ENCODE measurements around the gene MORC2. TPM values are rescaled to one million over a fixed set of nuclear protein-coding genes. Genes with fewer than 3 reads are reported as not detected.

MORC2 gene
- total RNA-seq, 1 experiment from 2014 or later: 36.1 TPM

DNA sequence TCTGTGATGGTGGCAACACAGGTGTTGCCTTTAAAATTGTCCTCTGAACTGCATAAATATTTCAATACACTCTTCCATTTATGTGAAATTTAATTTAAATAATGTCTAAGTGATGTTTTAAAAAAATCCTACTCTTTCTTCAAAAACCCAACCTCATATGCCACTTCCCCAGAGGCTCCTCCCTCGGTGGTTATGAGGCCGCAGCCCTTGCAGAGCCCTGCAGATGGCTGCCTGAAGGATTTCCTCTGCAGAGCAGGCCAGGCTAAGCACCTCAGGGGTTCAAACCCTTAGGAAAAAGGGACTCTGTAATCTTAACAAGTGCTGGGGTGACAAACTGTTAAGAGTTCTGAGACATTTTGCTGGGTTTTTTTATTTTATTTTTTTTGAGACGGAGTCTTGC lies 25.2 kb downstream of the MORC2 start:
- intact Hi-C loops (cut with micrococcal nuclease): no loop called here
- BruUV-seq (replicated peaks): no TSS peak

DNA sequence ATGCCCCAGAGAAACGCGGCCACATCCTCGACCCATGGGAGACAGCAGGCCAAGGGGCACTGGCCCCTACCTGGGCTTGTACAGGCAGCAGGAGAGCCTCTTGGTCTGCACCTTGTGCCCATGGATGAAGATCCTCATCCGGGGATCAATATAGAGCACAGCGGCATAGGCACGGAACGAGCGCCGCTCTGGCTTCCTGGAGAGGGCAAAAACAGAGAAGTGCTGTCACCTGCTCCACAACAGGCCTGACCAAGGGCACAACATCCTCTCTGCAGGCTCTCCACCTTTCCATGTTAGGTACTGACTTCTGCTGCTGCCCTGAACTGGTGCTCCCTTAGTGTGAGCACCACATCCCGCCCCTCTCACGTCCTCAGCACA lies 27.2 kb downstream of the MORC2 start:
- DNase-seq (ENCODE audit: unreplicated experiment): no peak
- peaks cover 84% of the 10 kb centered on the region for H3K36me3 Mint-ChIP-seq (ENCODE audit: insufficient read depth, unreplicated experiment)
- H3K27me3 Mint-ChIP-seq (ENCODE audit: insufficient read depth, unreplicated experiment): no peaks in the 10 kb centered on the region

More for the DNA sequence above, 25.2 kb downstream of the MORC2 start:
- Mint-ChIP-seq H3K27me3 (ENCODE audit: insufficient read depth, unreplicated experiment) (no peaks in the 10 kb centered on the region), H3K4me1 (ENCODE audit: insufficient read depth, unreplicated experiment) (no peaks in the 10 kb centered on the region), H3K36me3 (ENCODE audit: insufficient read depth, unreplicated experiment) (peaks cover 74% of the 10 kb centered on the region), H3K27ac (ENCODE audit: low read depth, unreplicated experiment) (no peak overlapping the region), H3K4me3 (ENCODE audit: unreplicated experiment) (no peak overlapping the region), H3K9me3 (ENCODE audit: unreplicated experiment) (no peaks in the 10 kb centered on the region)
- TF ChIP-seq, protein P1, sequence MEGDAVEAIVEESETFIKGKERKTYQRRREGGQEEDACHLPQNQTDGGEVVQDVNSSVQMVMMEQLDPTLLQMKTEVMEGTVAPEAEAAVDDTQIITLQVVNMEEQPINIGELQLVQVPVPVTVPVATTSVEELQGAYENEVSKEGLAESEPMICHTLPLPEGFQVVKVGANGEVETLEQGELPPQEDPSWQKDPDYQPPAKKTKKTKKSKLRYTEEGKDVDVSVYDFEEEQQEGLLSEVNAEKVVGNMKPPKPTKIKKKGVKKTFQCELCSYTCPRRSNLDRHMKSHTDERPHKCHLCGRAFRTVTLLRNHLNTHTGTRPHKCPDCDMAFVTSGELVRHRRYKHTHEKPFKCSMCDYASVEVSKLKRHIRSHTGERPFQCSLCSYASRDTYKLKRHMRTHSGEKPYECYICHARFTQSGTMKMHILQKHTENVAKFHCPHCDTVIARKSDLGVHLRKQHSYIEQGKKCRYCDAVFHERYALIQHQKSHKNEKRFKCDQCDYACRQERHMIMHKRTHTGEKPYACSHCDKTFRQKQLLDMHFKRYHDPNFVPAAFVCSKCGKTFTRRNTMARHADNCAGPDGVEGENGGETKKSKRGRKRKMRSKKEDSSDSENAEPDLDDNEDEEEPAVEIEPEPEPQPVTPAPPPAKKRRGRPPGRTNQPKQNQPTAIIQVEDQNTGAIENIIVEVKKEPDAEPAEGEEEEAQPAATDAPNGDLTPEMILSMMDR (IDR thresholded peaks at IDR 0.05; ENCODE audit: unreplicated experiment): no peak
- ChIA-PET CTCF (interaction anchor here (0.7 kb wide), 1 partner anchor 189 kb away, joined by 3 read pairs; no protein-coding TSS in a partner anchor), POLR2A (no interaction called here)
- no peak for DNase-seq (ENCODE audit: unreplicated experiment)

GRCh38 chr22:30940685-30941362 lies 27.8 kb downstream of the MORC2 start:
- DNase-seq (ENCODE audit: unreplicated experiment): no peak
- Mint-ChIP-seq H3K27me3 (ENCODE audit: insufficient read depth, unreplicated experiment) (no peaks in the 10 kb centered on the region), H3K27ac (ENCODE audit: low read depth, unreplicated experiment) (no peak overlapping the region), H3K4me1 (ENCODE audit: insufficient read depth, unreplicated experiment) (no peaks in the 10 kb centered on the region), H3K9me3 (ENCODE audit: unreplicated experiment) (no peaks in the 10 kb centered on the region), H3K36me3 (ENCODE audit: insufficient read depth, unreplicated experiment) (peaks cover 84% of the 10 kb centered on the region), H3K4me3 (ENCODE audit: unreplicated experiment) (no peak overlapping the region)
- ChIA-PET CTCF (interaction anchor here (0.6 to 1.1 kb wide), 6 partner anchors 9 to 402 kb away, joined by 3 to 4 read pairs (median 3); no protein-coding TSS in a partner anchor), POLR2A (interaction anchor here (0.6 to 1.5 kb wide), 2 partner anchors 11 to 115 kb away, joined by 3 to 4 read pairs; no protein-coding TSS in a partner anchor)
- TF ChIP-seq, protein P1 (IDR thresholded peaks at IDR 0.05; ENCODE audit: unreplicated experiment): no peak
- BruUV-seq (replicated peaks): no TSS peak
- intact Hi-C loops (cut with micrococcal nuclease): no loop called here

More for the DNA sequence above, 27.2 kb downstream of the MORC2 start:
- TF ChIP-seq, protein P1 (IDR thresholded peaks at IDR 0.05; ENCODE audit: unreplicated experiment): no peak
- no peak overlapping the region for H3K4me3 Mint-ChIP-seq (ENCODE audit: unreplicated experiment)
- no peak overlapping the region for H3K27ac Mint-ChIP-seq (ENCODE audit: low read depth, unreplicated experiment)
- CTCF ChIA-PET: interaction anchor here (0.6 to 1.1 kb wide), 2 partner anchors 9 to 62 kb away, joined by 3 to 4 read pairs; no protein-coding TSS in a partner anchor
- no TSS peak for BruUV-seq (replicated peaks)
- intact Hi-C loops (cut with micrococcal nuclease): no loop called here
- no peaks in the 10 kb centered on the region for H3K9me3 Mint-ChIP-seq (ENCODE audit: unreplicated experiment)
- POLR2A ChIA-PET: interaction anchor here (0.6 to 1.5 kb wide), 3 partner anchors 11 to 235 kb away, joined by 3 to 4 read pairs (median 3); no protein-coding TSS in a partner anchor
- no peaks in the 10 kb centered on the region for H3K4me1 Mint-ChIP-seq (ENCODE audit: insufficient read depth, unreplicated experiment)

DNA sequence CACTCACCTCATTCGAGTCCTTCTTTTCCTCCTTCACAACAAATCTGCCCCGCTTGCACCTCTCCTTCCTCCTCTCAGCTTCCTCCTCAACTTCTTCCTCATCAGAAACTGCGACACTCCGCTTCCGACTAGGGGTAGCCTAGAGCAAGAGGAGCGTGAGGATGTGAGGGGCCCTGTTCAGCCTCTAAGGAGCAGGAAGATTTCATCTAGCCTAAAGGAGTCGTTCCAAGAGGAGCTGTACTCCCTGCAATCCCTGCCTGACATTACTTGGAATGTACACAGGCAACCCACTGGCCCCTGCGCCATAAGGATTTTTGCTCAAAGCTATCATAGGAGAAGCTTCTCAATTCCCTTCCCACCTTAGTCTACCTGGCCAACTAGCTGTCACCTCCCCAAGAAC lies 34.5 kb downstream of the MORC2 start:
- Mint-ChIP-seq H3K27ac (ENCODE audit: low read depth, unreplicated experiment) (no peak overlapping the region), H3K4me3 (ENCODE audit: unreplicated experiment) (no peak overlapping the region), H3K27me3 (ENCODE audit: insufficient read depth, unreplicated experiment) (no peaks in the 10 kb centered on the region), H3K9me3 (ENCODE audit: unreplicated experiment) (no peaks in the 10 kb centered on the region), H3K4me1 (ENCODE audit: insufficient read depth, unreplicated experiment) (no peaks in the 10 kb centered on the region), H3K36me3 (ENCODE audit: insufficient read depth, unreplicated experiment) (peaks cover 95% of the 10 kb centered on the region)
- CTCF ChIA-PET: interaction anchor here (0.7 to 2.0 kb wide), 5 partner anchors 11 to 979 kb away, joined by 3 to 6 read pairs (median 4); no protein-coding TSS in a partner anchor
- intact Hi-C loops (cut with micrococcal nuclease): no loop called here
- DNase-seq (ENCODE audit: unreplicated experiment): no peak
- BruUV-seq (replicated peaks): no TSS peak
- TF ChIP-seq, protein P1 (IDR thresholded peaks at IDR 0.05; ENCODE audit: unreplicated experiment): no peak
- POLR2A ChIA-PET: interaction anchor here (0.6 kb wide), 1 partner anchor 11 kb away, joined by 6 read pairs; no protein-coding TSS in a partner anchor
